HG03159 (cell line): ENCODE results near the gene ARL10.

Experiments used
- ATAC-seq: cut with Tn5 transposase; IDR thresholded peaks from one replicate; pipeline ENCODE4 v1.9.1; 2021; ENCODE audit warnings: mild to moderate bottlenecking, moderate library complexity; ENCODE audit not compliant: unreplicated experiment

ARL10 gene

GRCh38 chr5:176361437-176362232 lies 3.7 kb upstream of the ARL10 start, which contains the start of gene KIAA1191:
Gene KIAA1191, minus strand, starts transcription at chr5:176361764. Its CDS starts 2,256 bp downstream, at chr5:176359508.
- ATAC-seq: peak; percentile 88

GRCh38 chr5:176362233-176362490 lies 3.1 kb upstream of the ARL10 start:
- ATAC-seq: peak; percentile 16

DNA sequence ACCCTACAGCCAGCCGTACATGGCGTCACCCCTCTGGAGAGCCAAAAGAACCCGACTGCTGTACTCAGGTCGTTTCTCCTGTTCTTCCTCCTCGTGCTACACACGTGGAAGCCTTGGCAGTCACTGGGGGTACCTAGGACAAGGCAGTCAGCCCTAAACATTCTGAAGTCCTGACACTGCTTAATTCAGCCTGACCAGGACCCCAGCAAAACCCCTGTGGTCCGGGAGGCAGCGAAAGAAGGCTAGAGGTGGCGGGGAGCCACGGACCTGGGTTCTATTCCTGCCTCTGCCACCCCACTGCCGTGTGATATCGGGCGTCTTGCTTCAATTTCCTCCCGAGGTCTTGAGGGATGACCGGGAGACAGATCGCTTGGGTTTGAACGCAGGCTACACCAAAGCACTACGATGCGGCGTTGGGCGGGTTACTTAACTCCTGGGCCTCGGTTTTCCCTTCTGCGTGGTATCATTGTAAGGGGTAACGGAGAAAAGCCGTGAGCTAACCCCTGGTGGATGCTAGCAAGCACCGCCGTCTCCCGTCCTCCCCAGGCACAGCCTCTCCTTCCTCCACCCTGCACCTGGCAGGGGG lies 429 bp upstream of the ARL10 start:
- no peak for ATAC-seq

GRCh38 chr5:176366232-176366894 lies 1.1 kb downstream of the ARL10 start:
- no peak for ATAC-seq

DNA sequence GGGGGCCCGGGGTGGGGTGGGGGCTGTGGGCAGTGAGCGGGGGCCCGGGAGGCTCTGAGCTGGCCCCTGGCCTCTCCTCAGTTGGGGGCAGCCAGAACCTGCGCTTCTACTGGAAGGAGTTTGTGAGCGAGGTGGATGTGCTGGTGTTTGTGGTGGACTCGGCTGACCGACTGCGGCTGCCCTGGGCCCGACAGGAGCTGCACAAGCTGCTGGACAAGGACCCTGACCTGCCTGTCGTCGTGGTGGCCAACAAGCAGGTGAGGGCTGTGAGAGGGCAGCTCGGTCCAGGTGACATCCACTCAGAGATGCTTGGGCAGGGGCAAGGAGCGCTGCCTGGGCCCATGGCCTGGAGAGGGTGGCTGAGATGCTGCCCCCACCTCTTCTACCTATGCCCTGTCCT lies 3.4 kb downstream of the ARL10 start:
- ATAC-seq: no peak

GRCh38 chr5:176369934-176370711 lies 4.8 kb downstream of the ARL10 start:
- ATAC-seq: no peak

- ATAC-seq: no peak
Measured at GRCh38 chr5:176371621-176372539, 6.6 kb downstream of the ARL10 start.

DNA sequence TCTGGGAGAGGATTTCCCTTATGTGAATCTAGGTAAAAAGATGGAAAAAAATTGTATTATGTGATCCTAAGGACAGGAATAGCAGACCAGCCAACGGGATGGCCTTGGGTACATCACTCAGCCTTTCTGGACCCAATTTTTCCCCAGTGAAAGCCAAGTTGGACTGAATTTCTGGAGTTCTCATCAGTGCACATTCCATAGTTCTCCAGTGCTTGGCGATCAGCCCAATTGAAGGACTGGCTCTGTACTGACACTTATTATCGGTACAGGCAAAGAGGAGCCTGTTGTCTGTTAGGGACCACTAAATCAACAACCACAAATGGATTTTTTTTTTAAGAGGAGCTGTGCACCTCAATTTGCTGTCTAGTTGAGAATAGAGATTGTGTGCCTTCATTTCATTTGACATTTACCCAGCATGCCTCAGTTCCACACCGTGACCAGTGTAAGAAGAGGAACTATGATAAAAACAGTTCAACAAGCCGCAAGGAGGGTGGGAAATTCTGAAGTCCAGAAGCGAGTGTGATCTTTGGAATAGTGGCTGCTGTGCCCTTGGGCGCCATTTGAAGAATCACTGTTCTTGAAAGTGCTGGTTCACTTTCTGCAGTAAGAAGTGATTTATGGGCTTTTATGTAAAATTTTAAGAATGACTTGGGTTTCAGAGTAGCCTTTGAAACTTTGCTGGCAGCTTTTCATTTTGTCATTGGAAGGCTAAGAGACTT lies 8.0 kb downstream of the ARL10 start:
- ATAC-seq: no peak

DNA sequence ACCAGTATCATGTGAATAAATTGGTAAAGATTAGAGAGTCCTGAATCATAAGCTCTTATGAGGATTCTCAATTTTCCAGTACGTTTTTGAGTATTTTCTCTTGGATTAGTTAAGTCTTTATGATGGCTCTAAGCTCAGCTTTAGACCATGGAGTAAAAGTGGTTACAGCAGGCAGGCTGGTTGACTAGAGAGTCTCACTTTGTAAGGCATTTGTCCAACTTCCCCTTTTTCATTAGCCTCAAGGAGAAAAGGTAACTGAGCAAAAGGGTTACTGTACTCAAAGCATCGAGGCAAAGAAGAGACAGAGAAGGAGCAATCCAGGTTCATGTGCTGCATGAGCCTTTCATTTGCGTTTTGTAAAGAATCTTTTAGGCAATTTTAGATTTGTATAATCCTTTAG lies 14.6 kb downstream of the ARL10 start:
- peak; percentile 73 for ATAC-seq

GRCh38 chr5:176381423-176381822 lies 16.1 kb downstream of the ARL10 start:
- ATAC-seq: no peak

DNA sequence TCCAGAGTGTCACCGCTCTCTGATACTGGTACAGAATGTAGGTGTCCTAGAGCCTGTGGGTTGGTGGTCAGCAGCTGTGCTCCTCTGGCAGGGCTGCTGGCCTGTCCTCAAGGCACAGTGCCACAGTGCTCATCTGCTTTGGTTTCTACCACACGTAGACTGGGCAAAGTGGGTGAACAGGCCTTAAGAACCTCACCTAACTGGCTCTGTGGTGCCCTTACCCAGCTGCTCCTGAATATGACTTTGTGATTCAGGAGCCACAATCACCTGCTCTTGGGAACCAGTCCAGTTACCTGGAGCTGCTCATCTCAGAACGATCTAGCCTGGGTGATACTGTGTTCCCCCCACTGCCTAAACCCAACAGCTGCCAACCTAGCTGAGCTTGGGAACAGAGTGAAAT lies 16.7 kb downstream of the ARL10 start:
- ATAC-seq: no peak

GRCh38 chr5:176382721-176383120 lies 17.4 kb downstream of the ARL10 start:
- ATAC-seq: no peak

DNA sequence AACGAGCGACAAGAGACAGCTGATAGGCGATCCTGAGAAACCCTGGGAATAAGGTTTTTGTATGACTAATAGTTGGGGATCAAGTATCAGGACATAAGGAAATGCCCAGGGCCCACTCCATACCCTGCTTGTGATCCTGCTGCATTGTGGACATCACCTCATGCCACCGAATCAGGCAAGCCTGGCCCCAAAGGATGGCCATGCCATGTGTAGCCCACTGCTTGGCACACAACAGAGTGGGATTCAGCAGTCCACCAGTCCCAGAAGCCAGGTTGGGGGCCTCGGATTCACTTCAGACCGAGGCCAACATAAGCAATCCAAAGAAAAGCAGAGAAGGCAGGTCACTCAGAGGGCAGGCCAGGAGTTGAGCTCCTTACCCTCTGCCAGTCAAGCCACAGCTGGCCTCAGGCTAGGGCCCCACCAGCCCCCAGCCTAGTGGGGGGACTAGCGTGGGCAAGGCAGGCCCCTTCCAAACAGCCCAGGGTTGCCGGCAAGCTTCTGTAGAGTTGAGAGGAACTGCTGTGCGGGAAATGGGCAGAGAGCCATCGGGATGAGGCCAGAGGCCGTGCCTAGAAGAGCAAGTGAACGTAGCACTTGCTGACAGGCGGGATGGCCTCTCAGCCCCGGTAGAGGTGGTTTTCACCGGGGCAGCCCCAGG lies 18.1 kb downstream of the ARL10 start:
- no peak for ATAC-seq

- ATAC-seq: no peak
Measured at GRCh38 chr5:176383961-176384360, 18.7 kb downstream of the ARL10 start.

GRCh38 chr5:176384366-176384930 lies 19.2 kb downstream of the ARL10 start:
- no peak for ATAC-seq

DNA sequence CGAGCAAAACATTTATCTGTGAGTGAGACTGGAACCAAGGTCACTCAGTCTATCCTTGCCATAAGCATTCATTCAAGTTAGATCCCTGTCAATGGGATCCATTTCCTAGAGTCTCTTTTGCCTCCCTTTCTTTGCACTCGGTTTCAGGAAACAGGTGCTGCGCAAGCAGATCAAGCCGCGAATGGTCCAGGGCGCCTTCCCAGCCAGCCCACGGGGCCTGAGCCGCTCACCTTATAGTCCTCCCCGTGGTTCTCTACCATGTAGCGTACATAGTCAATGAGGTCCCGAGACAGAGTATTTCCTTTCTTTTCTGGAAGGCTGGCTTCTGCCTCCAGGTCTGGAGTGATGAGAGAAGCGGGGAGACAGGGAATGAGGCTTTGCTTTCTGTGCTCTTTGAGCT lies 19.7 kb downstream of the ARL10 start:
- no peak for ATAC-seq

- ATAC-seq: no peak
Measured at GRCh38 chr5:176386491-176386890, 21.2 kb downstream of the ARL10 start.

GRCh38 chr5:176387384-176387925 lies 22.2 kb downstream of the ARL10 start:
- ATAC-seq: no peak

GRCh38 chr5:176388003-176388443 lies 22.7 kb downstream of the ARL10 start:
- ATAC-seq: no peak
